H9 (cell line): ENCODE measurements around the gene DMRT1. TPM values are rescaled to one million over a fixed set of nuclear protein-coding genes. Genes with fewer than 3 reads are reported as not detected.

Experiments used
- DNase-seq: peaks from one replicate; pipeline ENCODE4 v3.0.0-alpha.2; 2017
- H2AFZ ChIP-seq: one replicate; pipeline ENCODE4 v1.6.1; 2013; ENCODE audit warnings: mild to moderate bottlenecking, low read length, control low read depth, moderate library complexity
- H2AK5ac ChIP-seq: 2 replicates; pipeline ENCODE4 v1.6.1; 2013; ENCODE audit warnings: low read length, control low read depth, mixed read lengths; ENCODE audit not compliant: insufficient read length
- H2BK120ac ChIP-seq: one replicate; pipeline ENCODE4 v1.6.1; 2013; ENCODE audit warnings: low read depth, mild to moderate bottlenecking, low read length, control low read depth, inconsistent platforms; ENCODE audit not compliant: poor library complexity, severe bottlenecking
- H2BK12ac ChIP-seq: 2 replicates; pipeline ENCODE4 v1.6.1; 2013; ENCODE audit warnings: low read length, control low read depth, mixed read lengths, low read depth; ENCODE audit not compliant: insufficient read length
- H2BK15ac ChIP-seq: 2 replicates; pipeline ENCODE4 v1.6.1; 2013; ENCODE audit warnings: low read depth, low read length, control low read depth
- H2BK20ac ChIP-seq: one replicate; pipeline ENCODE4 v1.6.1; 2013; ENCODE audit warnings: low read depth, mild to moderate bottlenecking, low read length, control low read depth, inconsistent platforms; ENCODE audit not compliant: poor library complexity, severe bottlenecking
- H2BK5ac ChIP-seq: 2 replicates; pipeline ENCODE4 v1.6.1; 2013; ENCODE audit warnings: low read length, control low read depth, mixed read lengths; ENCODE audit not compliant: insufficient read length
- H3K14ac ChIP-seq: 2 replicates; pipeline ENCODE4 v1.6.1; 2013; ENCODE audit warnings: low read length, control low read depth; ENCODE audit not compliant: insufficient read depth
- H3K18ac ChIP-seq: 2 replicates; pipeline ENCODE4 v1.6.1; 2013; ENCODE audit warnings: low read depth, mild to moderate bottlenecking, mixed read lengths, low read length, control low read depth; ENCODE audit not compliant: insufficient read length
- H3K23ac ChIP-seq: 2 replicates; pipeline ENCODE4 v1.6.1; 2013; ENCODE audit warnings: low read length, control low read depth, mixed read lengths, low read depth; ENCODE audit not compliant: insufficient read length
- H3K23me2 ChIP-seq: 2 replicates; pipeline ENCODE4 v1.6.1; 2013; ENCODE audit warnings: low read depth, mild to moderate bottlenecking, mixed read lengths, low read length, control low read depth; ENCODE audit not compliant: insufficient read length, poor library complexity, severe bottlenecking
- H3K27ac ChIP-seq: 2 replicates; pipeline ENCODE4 v1.5.1; 2013; ENCODE audit warnings: low read length, control low read depth, mixed read lengths, low read depth; ENCODE audit not compliant: insufficient read length
- H3K27me3 ChIP-seq: 2 replicates; pipeline ENCODE4 v1.6.1; 2013; ENCODE audit warnings: low read length, control low read depth, inconsistent platforms; ENCODE audit not compliant: insufficient read depth
- H3K4ac ChIP-seq: 2 replicates; pipeline ENCODE4 v1.6.1; 2013; ENCODE audit warnings: low read depth, mild to moderate bottlenecking, control low read depth, inconsistent platforms, low read length, moderate library complexity
- H3K4me1 ChIP-seq: 2 replicates; pipeline ENCODE4 v1.6.1; 2013; ENCODE audit warnings: low read length, control low read depth, inconsistent platforms; ENCODE audit not compliant: insufficient read depth
- H3K4me2 ChIP-seq: 2 replicates; pipeline ENCODE4 v1.6.1; 2013; ENCODE audit warnings: low read length, control low read depth, mixed read lengths; ENCODE audit not compliant: insufficient read length, insufficient read depth
- H3K56ac ChIP-seq: 2 replicates; pipeline ENCODE4 v1.6.1; 2013; ENCODE audit warnings: low read depth, mild to moderate bottlenecking, mixed read lengths, low read length, control low read depth; ENCODE audit not compliant: insufficient read length
- H3K79me1 ChIP-seq: 2 replicates; pipeline ENCODE4 v1.6.1; 2013; ENCODE audit warnings: low read depth, mild to moderate bottlenecking, moderate library complexity, low read length, control low read depth, inconsistent platforms; ENCODE audit not compliant: insufficient read depth, poor library complexity, severe bottlenecking
- H3K79me2 ChIP-seq: 2 replicates; pipeline ENCODE4 v1.6.1; 2013; ENCODE audit warnings: low read length, control low read depth, inconsistent platforms; ENCODE audit not compliant: insufficient read depth
- H3K9ac ChIP-seq: 2 replicates; pipeline ENCODE4 v1.6.1; 2013; ENCODE audit warnings: low read length, control low read depth, mixed read lengths; ENCODE audit not compliant: insufficient read length; ENCODE audit errors: extremely low read depth
- H3K9me3 ChIP-seq: one replicate; pipeline ENCODE4 v1.6.1; 2013; ENCODE audit warnings: low read depth, low read length, inconsistent platforms; ENCODE audit not compliant: control insufficient read depth
- H3T11ph ChIP-seq: one replicate; pipeline ENCODE4 v1.6.1; 2013; ENCODE audit warnings: mild to moderate bottlenecking, low read length, control low read depth, inconsistent platforms
- H4K20me1 ChIP-seq: one replicate; pipeline ENCODE4 v1.6.1; 2013; ENCODE audit not compliant: control insufficient read depth, insufficient read length, insufficient read depth
- H4K5ac ChIP-seq: 2 replicates; pipeline ENCODE4 v1.6.1; 2013; ENCODE audit warnings: low read depth, mild to moderate bottlenecking, mixed read lengths, low read length, control low read depth; ENCODE audit not compliant: insufficient read length
- H4K8ac ChIP-seq: replicated peaks from 2 replicates; pipeline ENCODE4 v1.6.1; 2013; ENCODE audit warnings: low read length, control low read depth, mixed read lengths, low read depth; ENCODE audit not compliant: insufficient read length
- H4K91ac ChIP-seq: 2 replicates; pipeline ENCODE4 v1.6.1; 2013; ENCODE audit warnings: low read depth, mild to moderate bottlenecking, moderate library complexity, mixed read lengths, low read length, control low read depth; ENCODE audit not compliant: insufficient read length
- H3K27ac Mint-ChIP-seq, 3 experiments: 2 replicates in 2 of 3; 3 replicates in 1 of 3; pipeline ENCODE4 v1.8.0; 2020 to 2021; ENCODE audit warnings: mixed read lengths in 3 of 3, mild to moderate bottlenecking in 1 of 3, moderate library complexity in 1 of 3
- H3K27me3 Mint-ChIP-seq: 2 replicates; pipeline ENCODE4 v1.8.0; 2021; ENCODE audit warnings: low read depth, mild to moderate bottlenecking, moderate library complexity, mixed read lengths
- H3K36me3 Mint-ChIP-seq, 3 experiments: 2 replicates in 2 of 3; 3 replicates in 1 of 3; pipeline ENCODE4 v1.8.0; 2020 to 2021; ENCODE audit warnings: low read depth in 3 of 3, mixed read lengths in 3 of 3; ENCODE audit not compliant: insufficient read depth in 1 of 3
- H3K4me1 Mint-ChIP-seq, 2 experiments: 2 replicates each; pipeline ENCODE4 v1.8.0; 2020; ENCODE audit warnings: mixed read lengths in 2 of 2
- H3K4me3 Mint-ChIP-seq, 2 experiments: 2 replicates in 1 of 2; 3 replicates in 1 of 2; pipeline ENCODE4 v1.8.0; 2020 to 2021; ENCODE audit warnings: mild to moderate bottlenecking in 2 of 2, mixed read lengths in 2 of 2, moderate library complexity in 1 of 2
- H3K9me3 Mint-ChIP-seq, 2 experiments: 2 replicates in 1 of 2; 3 replicates in 1 of 2; pipeline ENCODE4 v1.8.0; 2020; ENCODE audit warnings: mild to moderate bottlenecking in 2 of 2, mixed read lengths in 2 of 2, moderate library complexity in 1 of 2
- CTCF ChIP-seq: fragments of 200-600 bp; sonication (generic); conservative IDR thresholded peaks from 3 replicates; pipeline ENCODE4 v1.8.0; 2021; ENCODE audit warnings: antibody characterized with exemption, mild to moderate bottlenecking
- WGBS: extraction: QIAGEN DNeasy Blood & Tissue Kit; methylation state at CpG from one replicate; pipeline ENCODE4 v1.1.7; 2013; ENCODE audit warnings: missing lambda C conversion rate, low lambda C conversion rate, mixed read lengths; ENCODE audit not compliant: insufficient read length; ENCODE audit errors: extremely low coverage; 5-methylcytosine and 5-hydroxymethylcytosine counted together
- total RNA-seq: library from RNA; stranded (reverse); gene quantifications from 2 replicates; pipeline ENCODE4 v1.2.1, GENCODE V29; 2021

The DMRT1 gene
- total RNA-seq, 1 experiment from 2014 or later = not detected

DNA sequence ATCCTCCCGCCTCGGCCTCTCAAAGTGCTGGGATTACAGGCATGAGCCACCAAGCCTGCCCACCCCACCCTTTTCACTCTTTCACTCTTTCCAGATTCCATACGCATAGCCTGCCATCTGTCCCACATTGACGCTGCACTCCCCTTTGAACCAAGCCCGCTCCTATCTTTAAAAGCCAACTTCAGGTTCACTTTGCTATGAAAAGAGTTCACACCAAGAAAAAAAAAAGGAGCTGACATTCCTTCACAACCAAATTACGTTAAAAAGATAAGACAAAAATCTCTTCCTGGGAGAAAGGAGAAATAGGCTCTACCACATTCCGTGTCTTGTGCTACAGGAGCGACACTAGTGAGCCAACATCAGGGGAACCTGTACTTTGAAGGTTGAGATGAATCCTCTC lies 41.5 kb downstream of the DMRT1 start:
- H4K20me1 ChIP-seq = no peaks in the 10 kb centered on the region
- H2BK20ac ChIP-seq = no peak overlapping the region
- no CpG with 5 or more reads among the region's 8 CpGs for WGBS
- no peak overlapping the region for H2BK12ac ChIP-seq
- H2AK5ac ChIP-seq = no peak overlapping the region
- H3T11ph ChIP-seq = no peak overlapping the region
- H3K27ac Mint-ChIP-seq = no peak overlapping the region
- no peak overlapping the region for H3K23ac ChIP-seq
- no peak overlapping the region for H2BK120ac ChIP-seq
- no peaks in the 10 kb centered on the region for H3K79me2 ChIP-seq
- H4K5ac ChIP-seq = no peak overlapping the region
- H3K18ac ChIP-seq = no peak overlapping the region
- H3K79me1 ChIP-seq = no peaks in the 10 kb centered on the region
- H3K27ac ChIP-seq = no peak overlapping the region
- H3K4me2 ChIP-seq = no peak overlapping the region
- TF ChIP-seq CTCF = no peak
- H3K9me3 Mint-ChIP-seq = no peaks in the 10 kb centered on the region
- no peaks in the 10 kb centered on the region for H3K36me3 Mint-ChIP-seq
- H3K27me3 Mint-ChIP-seq = peaks cover 62% of the 10 kb centered on the region
- H3K4ac ChIP-seq = no peak overlapping the region
- no peak overlapping the region for H4K91ac ChIP-seq
- peaks cover 0 to 4% of the 10 kb centered on the region in 2 experiments; a peak in 1 of 4 replicates for H3K4me1 Mint-ChIP-seq
- DNase-seq = no peak
- H3K4me3 Mint-ChIP-seq = no peak overlapping the region
- H3K14ac ChIP-seq = no peak overlapping the region
- no peaks in the 10 kb centered on the region for H3K9me3 ChIP-seq
- no peak overlapping the region for H4K8ac ChIP-seq
- no peak overlapping the region for H2AFZ ChIP-seq
- no peak overlapping the region for H2BK5ac ChIP-seq
- H3K23me2 ChIP-seq = no peaks in the 10 kb centered on the region
- no peak overlapping the region for H3K9ac ChIP-seq
- H2BK15ac ChIP-seq = no peak overlapping the region
- no peak overlapping the region for H3K56ac ChIP-seq
- H3K4me1 ChIP-seq = no peaks in the 10 kb centered on the region
- H3K27me3 ChIP-seq = no peaks in the 10 kb centered on the region
